ENCODE results near the gene PRPH. TPM values are rescaled to one million over a fixed set of nuclear protein-coding genes. Genes with fewer than 3 reads are reported as not detected.

Gene PRPH
- total and polyA plus RNA-seq, 2 of the 8 experiments (the other 6 are each of a cell fraction or from before 2014, with no cell fraction given): 0.79 to 1.4 TPM

- POLR2A ChIA-PET (ENCODE audit: partially characterized antibody): interaction anchor here (0.6 to 4.6 kb wide), 9 partner anchors 11 to 1100 kb away, joined by 3 to 37 read pairs (median 6); partner anchors contain the start of genes PRKAG1 and PRPH
- H2BK12ac ChIP-seq (ENCODE audit: low read depth, low read length): no peak overlapping the region
- 0 out of 2 replicates have a peak overlapping the region, but pooled peaks have one; percentile 2 for H2BK15ac ChIP-seq (ENCODE audit: low read length)
- peak overlapping the region in 3 of 4 experiments; percentile 62 to 79 (median 63); a peak in 4 of 7 replicates for H3K9ac ChIP-seq (replicated peaks in 1 of 4; ENCODE audit: extremely low read depth in 1 of 4, low read depth in 3 of 4, low read length in 3 of 4)
- no peak overlapping the region; the same call in 1 of the 2 replicates for H3K18ac ChIP-seq (ENCODE audit: extremely low read depth, low read length)
- H3K27me3 ChIP-seq (replicated peaks in 1 of 4; ENCODE audit: control insufficient read depth in 3 of 4, extremely low read depth in 1 of 4, insufficient read depth in 3 of 4, low read length in 3 of 4): no peaks in the 10 kb centered on the region
- FAIRE-seq: no peak
- H4K20me1 ChIP-seq (replicated peaks in 1 of 2; ENCODE audit: control insufficient read depth in 1 of 2, insufficient read depth in 2 of 2, low read length in 2 of 2): no peaks in the 10 kb centered on the region
- WGBS, 2 experiments (ENCODE audit: extremely low coverage in 1 of 2, insufficient coverage in 1 of 2, insufficient read length in 1 of 2, insufficient replicate concordance in 2 of 2, low coverage in 1 of 2, low lambda C conversion rate in 2 of 2, missing lambda C conversion rate in 1 of 2): 54% methylated on average over 12 of the region's 12 CpGs; no CpG with 5 or more reads in 1 of the 2 experiments
- H3K27ac ChIP-seq (ENCODE audit: low read depth, low read length): no peak overlapping the region
- H3K4me3 ChIP-seq (ENCODE audit: extremely low read depth in 1 of 4, insufficient read depth in 2 of 4, low read depth in 3 of 4, low read length in 4 of 4): peak overlapping the region; percentile 87 to 96 (median 90)
- H3K79me1 ChIP-seq (ENCODE audit: low read depth, low read length): no peaks in the 10 kb centered on the region; the same call in 1 of the 2 replicates
- peaks cover 7% of the 10 kb centered on the region; the same call in 1 of the 2 replicates for H3K23me2 ChIP-seq (ENCODE audit: low read depth, low read length)
- peak overlapping the region; percentile 60; the same call in 1 of the 2 replicates for H4K8ac ChIP-seq (ENCODE audit: extremely low read depth, insufficient read depth, low read length)
- no peaks in the 10 kb centered on the region for H3K9me3 ChIP-seq (ENCODE audit: insufficient read depth in 2 of 2, low read depth in 1 of 2, low read length in 1 of 2)
- no peak overlapping the region for H2BK120ac ChIP-seq (replicated peaks; ENCODE audit: low read depth, low read length)
- CTCF ChIA-PET (ENCODE audit: partially characterized antibody): interaction anchor here (0.6 to 9.2 kb wide), 10 partner anchors 10 to 52 kb away, joined by 3 to 76 read pairs (median 8); partner anchors contain the start of genes DNAJC22 and PRPH
- peak overlapping the region; percentile 66 to 100 for H3K4me2 ChIP-seq (ENCODE audit: insufficient read depth in 1 of 2, low read depth in 2 of 2, low read length in 2 of 2)
- no peak overlapping the region for H2BK5ac ChIP-seq (ENCODE audit: low read depth, low read length)
- 0 out of 2 replicates have a peak overlapping the region, but pooled peaks have one; percentile 56 for H2AFZ ChIP-seq (ENCODE audit: low read length)
- DNase-seq (ENCODE audit: low read depth in 1 of 2, low spot score in 2 of 2): no peak
- H3K4ac ChIP-seq (replicated peaks; ENCODE audit: insufficient read length, low read depth, low read length): no peak overlapping the region
- H4K91ac ChIP-seq (replicated peaks; ENCODE audit: insufficient read length, low read length): no peak overlapping the region
- H3K14ac ChIP-seq (ENCODE audit: insufficient read length): no peak overlapping the region
- H3K36me3 ChIP-seq (ENCODE audit: control insufficient read depth in 2 of 4, insufficient read depth in 4 of 4, low read length in 3 of 4): peaks cover 0 to 18% (median 9%) of the 10 kb centered on the region in 4 experiments; a peak in 6 of 8 replicates
- no peak overlapping the region for H2AK5ac ChIP-seq (ENCODE audit: low read depth, low read length)
- H3K56ac ChIP-seq (replicated peaks; ENCODE audit: insufficient read length, low read depth, low read length): no peak overlapping the region
- peaks cover 0 to 6% of the 10 kb centered on the region in 2 experiments; a peak in 1 of 4 replicates for H3K79me2 ChIP-seq (ENCODE audit: control insufficient read depth in 1 of 2, insufficient read depth in 2 of 2, low read length in 2 of 2)
- H3K23ac ChIP-seq (ENCODE audit: insufficient read length): no peak overlapping the region
- H3K4me1 ChIP-seq (replicated peaks in 1 of 4; ENCODE audit: control insufficient read depth in 3 of 4, insufficient read depth in 4 of 4, low read length in 3 of 4): peaks cover 4 to 13% (median 6%) of the 10 kb centered on the region in 4 experiments; a peak in 6 of 7 replicates
- H2BK20ac ChIP-seq (ENCODE audit: low read length): no peak overlapping the region
- H4K5ac ChIP-seq (ENCODE audit: insufficient read length, low read depth, low read length): peak overlapping the region; percentile 20
Observed at GRCh38 chr12:49322367-49322707, 27.4 kb downstream of the PRPH start.

Measured in H1 (cell line).